B cell (primary cell): ENCODE results near the gene ANTXR2.

Source experiments
- EZH2 ChIP-seq: IDR thresholded peaks from 2 replicates; pipeline ENCODE4 v1.6.1; 2012; ENCODE audit warnings: borderline replicate concordance, low read depth, mild to moderate bottlenecking, moderate library complexity, low read length; ENCODE audit not compliant: insufficient read depth, poor library complexity, severe bottlenecking
- TF ChIP-seq, protein P1 (sequence below): fragments of 200-600 bp; IDR thresholded peaks from one replicate; pipeline ENCODE4 v1.8.0; 2022; ENCODE audit warnings: antibody characterized with exemption, mild to moderate bottlenecking

DNA sequence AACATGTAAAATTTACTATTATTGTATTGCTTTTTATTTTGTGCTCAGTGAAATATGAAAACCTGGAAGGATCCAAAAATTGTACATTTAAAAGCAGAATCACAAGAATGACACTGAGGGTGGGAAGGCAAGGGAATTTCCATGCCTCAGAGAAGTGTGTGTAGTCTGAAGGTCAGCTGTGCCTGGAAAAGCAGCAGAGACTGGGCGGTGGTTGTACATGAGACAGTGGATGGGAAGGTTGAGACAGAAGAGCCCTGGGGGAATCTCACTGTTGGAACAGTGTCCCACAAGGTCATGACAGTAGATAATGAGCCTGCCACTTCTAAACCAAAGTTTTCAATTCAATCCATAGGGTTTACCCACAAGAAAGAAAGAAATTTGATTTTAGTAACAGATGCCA lies 17.1 kb upstream of the ANTXR2 start:
- TF ChIP-seq, protein P1, sequence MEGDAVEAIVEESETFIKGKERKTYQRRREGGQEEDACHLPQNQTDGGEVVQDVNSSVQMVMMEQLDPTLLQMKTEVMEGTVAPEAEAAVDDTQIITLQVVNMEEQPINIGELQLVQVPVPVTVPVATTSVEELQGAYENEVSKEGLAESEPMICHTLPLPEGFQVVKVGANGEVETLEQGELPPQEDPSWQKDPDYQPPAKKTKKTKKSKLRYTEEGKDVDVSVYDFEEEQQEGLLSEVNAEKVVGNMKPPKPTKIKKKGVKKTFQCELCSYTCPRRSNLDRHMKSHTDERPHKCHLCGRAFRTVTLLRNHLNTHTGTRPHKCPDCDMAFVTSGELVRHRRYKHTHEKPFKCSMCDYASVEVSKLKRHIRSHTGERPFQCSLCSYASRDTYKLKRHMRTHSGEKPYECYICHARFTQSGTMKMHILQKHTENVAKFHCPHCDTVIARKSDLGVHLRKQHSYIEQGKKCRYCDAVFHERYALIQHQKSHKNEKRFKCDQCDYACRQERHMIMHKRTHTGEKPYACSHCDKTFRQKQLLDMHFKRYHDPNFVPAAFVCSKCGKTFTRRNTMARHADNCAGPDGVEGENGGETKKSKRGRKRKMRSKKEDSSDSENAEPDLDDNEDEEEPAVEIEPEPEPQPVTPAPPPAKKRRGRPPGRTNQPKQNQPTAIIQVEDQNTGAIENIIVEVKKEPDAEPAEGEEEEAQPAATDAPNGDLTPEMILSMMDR: no peak
- TF ChIP-seq EZH2: no peak
